KOPT-K1 (cell line): Measurements from ENCODE around the gene CCDC12.

Experiments
- H3K27ac ChIP-seq: fragments of 200-600 bp; sonication (generic); 2 replicates; pipeline ENCODE4 v1.5.1; 2016; ENCODE audit warnings: antibody characterized with exemption, mild to moderate bottlenecking, low read depth, low read length; ENCODE audit not compliant: poor library complexity, severe bottlenecking
- H3K36me3 ChIP-seq: fragments of 200-600 bp; sonication (generic); 2 replicates; pipeline ENCODE4 v1.5.1; 2017; ENCODE audit warnings: antibody characterized with exemption, mild to moderate bottlenecking, low read length, moderate library complexity; ENCODE audit not compliant: insufficient read depth
- H3K9me3 ChIP-seq: fragments of 200-600 bp; sonication (generic); 2 replicates; pipeline ENCODE4 v1.5.1; 2017; ENCODE audit warnings: antibody characterized with exemption, low read length, mild to moderate bottlenecking; ENCODE audit not compliant: insufficient read depth, poor library complexity, severe bottlenecking

Gene CCDC12

GRCh38 chr3:47002171-47003055 is 25.9 kb upstream of the CCDC12 start:
- Histone ChIP-seq H3K36me3 (peaks cover 100% of the 10 kb centered on the region), H3K9me3 (no peaks in the 10 kb centered on the region), H3K27ac (no peak overlapping the region)

- Histone ChIP-seq H3K36me3 (peaks cover 100% of the 10 kb centered on the region), H3K9me3 (no peaks in the 10 kb centered on the region), H3K27ac (no peak overlapping the region)
Measured at GRCh38 chr3:47001731-47002170, 25.2 kb upstream of the CCDC12 start.

GRCh38 chr3:47000922-47001730 is 24.6 kb upstream of the CCDC12 start:
- H3K9me3 ChIP-seq, result no peaks in the 10 kb centered on the region
- H3K27ac ChIP-seq, result no peak overlapping the region
- peaks cover 100% of the 10 kb centered on the region for H3K36me3 ChIP-seq

GRCh38 chr3:47000198-47000815 is 23.8 kb upstream of the CCDC12 start:
- Histone ChIP-seq H3K27ac (no peak overlapping the region), H3K9me3 (no peaks in the 10 kb centered on the region), H3K36me3 (peaks cover 100% of the 10 kb centered on the region)

GRCh38 chr3:46999516-47000197 is 23.1 kb upstream of the CCDC12 start:
- Histone ChIP-seq H3K36me3 (peaks cover 100% of the 10 kb centered on the region), H3K27ac (no peak overlapping the region), H3K9me3 (no peaks in the 10 kb centered on the region)

- Histone ChIP-seq H3K9me3 (no peaks in the 10 kb centered on the region), H3K36me3 (peaks cover 100% of the 10 kb centered on the region), H3K27ac (no peak overlapping the region)
Measured at GRCh38 chr3:46998852-46999515, 22.4 kb upstream of the CCDC12 start.

GRCh38 chr3:46998121-46998851 is 21.7 kb upstream of the CCDC12 start:
- Histone ChIP-seq H3K27ac (no peak overlapping the region), H3K36me3 (peaks cover 100% of the 10 kb centered on the region), H3K9me3 (no peaks in the 10 kb centered on the region)

- peak overlapping the region; percentile 35 for H3K27ac ChIP-seq
- H3K36me3 ChIP-seq, result peaks cover 100% of the 10 kb centered on the region
- no peaks in the 10 kb centered on the region for H3K9me3 ChIP-seq
Measured at GRCh38 chr3:46997453-46998091, 21.0 kb upstream of the CCDC12 start.

GRCh38 chr3:46996689-46997452 is 20.3 kb upstream of the CCDC12 start:
- peaks cover 100% of the 10 kb centered on the region for H3K36me3 ChIP-seq
- H3K9me3 ChIP-seq, result no peaks in the 10 kb centered on the region
- H3K27ac ChIP-seq, result peak overlapping the region; percentile 35

GRCh38 chr3:46995901-46996562 is 19.5 kb upstream of the CCDC12 start:
- peaks cover 100% of the 10 kb centered on the region for H3K36me3 ChIP-seq
- H3K9me3 ChIP-seq, result no peaks in the 10 kb centered on the region
- H3K27ac ChIP-seq, result peak overlapping the region; percentile 35

- no peak overlapping the region for H3K27ac ChIP-seq
- H3K36me3 ChIP-seq, result peaks cover 100% of the 10 kb centered on the region
- H3K9me3 ChIP-seq, result no peaks in the 10 kb centered on the region
Measured at GRCh38 chr3:46994801-46995731, 18.5 kb upstream of the CCDC12 start.

- Histone ChIP-seq H3K9me3 (no peaks in the 10 kb centered on the region), H3K27ac (no peak overlapping the region), H3K36me3 (peaks cover 99% of the 10 kb centered on the region)
Measured at GRCh38 chr3:46993986-46994385, 17.4 kb upstream of the CCDC12 start.
